HepG2 (cell line): ENCODE results near the gene RTKN2. TPM values are rescaled to one million over a fixed set of nuclear protein-coding genes. Genes with fewer than 3 reads are reported as not detected.

Source experiments
- CENPX ChIP-seq: sonication (generic); formaldehyde crosslinking; IDR thresholded peaks from 2 replicates; pipeline ENCODE4 v1.9.0; 2021; ENCODE audit warnings: mild to moderate bottlenecking, missing genetic modification reagents, moderate library complexity
- EP300 ChIP-seq, 3 experiments: sonication (generic) in 1 of 3; formaldehyde crosslinking in 1 of 3; IDR thresholded peaks; 2 replicates each; pipeline versions ENCODE4 v1.5.1 to v1.6.1; 2011 to 2020; ENCODE audit warnings: low read depth in 2 of 3, low read length in 2 of 3, borderline replicate concordance in 1 of 3, improper control_type of control experiment in 1 of 3, mild to moderate bottlenecking in 1 of 3, missing genetic modification reagents in 1 of 3, moderate library complexity in 1 of 3
- FOXA3 ChIP-seq: IDR thresholded peaks from 2 replicates; pipeline ENCODE4 v1.6.1; 2016; ENCODE audit warnings: missing genetic modification reagents, missing compliant biosample characterization
- NCOR1 ChIP-seq: fragments of 200-600 bp; sonication (generic); IDR thresholded peaks from 2 replicates; pipeline ENCODE4 v1.7.0; 2017; ENCODE audit warnings: antibody characterized with exemption, low read length, borderline replicate concordance
- REXO4 ChIP-seq: sonication (generic); formaldehyde crosslinking; IDR thresholded peaks from 2 replicates; pipeline ENCODE4 v1.8.0; 2022; ENCODE audit warnings: missing genetic modification reagents, mild to moderate bottlenecking, borderline replicate concordance
- RXRB ChIP-seq: IDR thresholded peaks from 2 replicates; pipeline ENCODE4 v1.6.1; 2016; ENCODE audit warnings: borderline replicate concordance, missing genetic modification reagents, missing compliant biosample characterization
- SAFB2 ChIP-seq: sonication (generic); formaldehyde crosslinking; IDR thresholded peaks from 2 replicates; pipeline ENCODE4 v1.5.1; 2020; ENCODE audit warnings: missing genetic modification reagents, low read depth, mild to moderate bottlenecking, borderline replicate concordance
- SALL1 ChIP-seq: sonication (generic); formaldehyde crosslinking; IDR thresholded peaks from 2 replicates; pipeline ENCODE4 v1.8.0; 2022; ENCODE audit warnings: mild to moderate bottlenecking, missing genetic modification reagents
- ZMAT3 ChIP-seq: sonication (generic); formaldehyde crosslinking; conservative IDR thresholded peaks from 2 replicates; pipeline ENCODE4 v1.7.0; 2021; ENCODE audit warnings: missing genetic modification reagents
- ZMYM3 ChIP-seq: sonication (generic); formaldehyde crosslinking; IDR thresholded peaks from 2 replicates; pipeline ENCODE4 v1.5.1; 2020; ENCODE audit warnings: mild to moderate bottlenecking, missing genetic modification reagents
- ZNF10 ChIP-seq: sonication (generic); formaldehyde crosslinking; IDR thresholded peaks from 2 replicates; pipeline ENCODE4 v1.4.0; 2020; ENCODE audit warnings: mild to moderate bottlenecking, low read depth, missing genetic modification reagents, borderline replicate concordance
- ZNF138 ChIP-seq: sonication (generic); formaldehyde crosslinking; IDR thresholded peaks from 2 replicates; pipeline ENCODE4 v1.5.0; 2020; ENCODE audit warnings: mild to moderate bottlenecking, low read depth, missing genetic modification reagents
- ZNF143 ChIP-seq: sonication (generic); formaldehyde crosslinking; IDR thresholded peaks from 2 replicates; pipeline ENCODE4 v1.4.0; 2020; ENCODE audit warnings: missing genetic modification reagents
- ZNF24 ChIP-seq: fragments of 450-650 bp; IDR thresholded peaks from 2 replicates; pipeline ENCODE4 v1.6.1; 2017; ENCODE audit warnings: antibody characterized with exemption, mild to moderate bottlenecking
- ZNF274 ChIP-seq: sonication (generic); formaldehyde crosslinking; IDR thresholded peaks from 2 replicates; pipeline ENCODE4 v1.5.1; 2020; ENCODE audit warnings: mild to moderate bottlenecking, missing genetic modification reagents
- ZNF329 ChIP-seq: sonication (generic); formaldehyde crosslinking; IDR thresholded peaks from 2 replicates; pipeline ENCODE4 v1.9.0; 2021; ENCODE audit warnings: low read depth, mild to moderate bottlenecking, missing genetic modification reagents
- polyA plus RNA-seq, 8 experiments: library from polyadenylated mRNA; depleted of rRNA in 3 of 8; stranded (reverse) in 7 of 8; unstranded in 1 of 8; fragments of >200 nt; fragmentation: Illumina TruSeq in 4 of 8; extraction: Trizol in 4 of 8; gene quantifications; 2 replicates each; pipeline versions ENCODE4 v1.2.1 to v1.2.3, GENCODE V29; 2011 to 2016; ENCODE audit warnings: low read depth in 4 of 8, missing spikeins in 1 of 8, mixed read lengths in 1 of 8; ENCODE audit not compliant: insufficient read depth in 1 of 8
- total RNA-seq, 5 experiments: library from RNA; depleted of rRNA; stranded (reverse); fragments of >200 nt; fragmentation: Illumina TruSeq; extraction: Trizol; gene quantifications; 2 replicates each; pipeline ENCODE4 v1.2.3, GENCODE V29; 2016; ENCODE audit warnings: low read depth in 1 of 5
- TF ChIP-seq, protein P1 (sequence below): sonication (generic); formaldehyde crosslinking; IDR thresholded peaks from 2 replicates; pipeline ENCODE4 v1.4.0; 2020; ENCODE audit warnings: missing genetic modification reagents
- TF ChIP-seq, protein P2 (sequence below), 2 experiments: fragments of 450-650 bp in 1 of 2; sonication (generic) in 1 of 2; formaldehyde crosslinking; IDR thresholded peaks; 2 replicates each; pipeline versions ENCODE4 v1.5.0 to v1.8.0; 2020 to 2022; ENCODE audit warnings: mild to moderate bottlenecking in 1 of 2, missing genetic modification reagents in 1 of 2
- TF ChIP-seq, protein P3 (sequence below): IDR thresholded peaks from 2 replicates; pipeline ENCODE4 v1.4.0; 2020; ENCODE audit warnings: mild to moderate bottlenecking, missing genetic modification reagents

Gene RTKN2
- total and polyA plus RNA-seq, 2 of the 13 experiments (the other 11 are each of a cell fraction or from before 2014, with no cell fraction given), result 2.2 to 7.0 TPM

DNA sequence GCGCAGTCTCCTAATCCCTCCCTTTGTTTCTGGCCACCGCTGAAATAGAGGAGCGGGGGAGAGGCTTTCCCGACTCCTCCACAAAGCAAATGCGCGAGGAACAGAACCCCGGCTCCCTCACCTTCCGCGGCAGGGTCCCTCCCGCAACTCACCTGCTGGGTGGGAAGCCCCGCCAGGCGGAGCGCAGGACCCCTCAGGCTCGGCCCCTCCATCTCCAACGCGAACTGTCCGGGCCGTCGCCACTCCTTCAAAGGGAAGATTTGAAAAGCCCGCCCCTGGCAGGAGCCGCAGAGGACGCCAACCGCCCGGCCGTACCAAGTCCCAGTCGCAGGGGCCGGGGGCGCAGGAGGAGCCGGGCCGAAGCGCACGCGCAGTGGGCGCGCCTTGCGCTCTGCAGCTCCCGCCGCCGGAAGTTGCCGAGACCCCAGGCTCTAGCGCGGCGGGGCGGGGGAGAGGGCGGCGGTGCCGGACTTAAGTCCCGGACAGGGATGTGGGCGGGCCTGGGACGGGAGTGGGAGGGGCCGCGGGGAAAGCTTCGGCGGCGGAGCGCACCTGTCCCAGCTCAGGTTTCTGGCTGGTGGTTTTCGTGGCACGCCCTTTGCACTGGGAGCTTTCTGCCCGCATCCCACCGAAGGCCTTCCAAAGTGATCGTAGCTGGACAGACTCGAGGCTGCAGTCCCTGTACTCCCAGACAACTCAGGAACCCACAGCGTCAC is at the start of gene RTKN2 (continued):
- TF ChIP-seq CENPX (CRISPR knock-in tag), result no peak
- no peak for TF ChIP-seq REXO4 (CRISPR knock-in tag)
- TF ChIP-seq ZNF329 (CRISPR knock-in tag), result no peak
- peak; percentile 78; the same call in 1 of the 2 replicates for TF ChIP-seq ZMAT3 (CRISPR knock-in tag)
- peak; percentile 14 for TF ChIP-seq RXRB (CRISPR knock-in tag)
- TF ChIP-seq SAFB2 (CRISPR knock-in tag), result peak; percentile 51; the same call in 1 of the 2 replicates
- no peak for TF ChIP-seq FOXA3
- TF ChIP-seq, protein P1, sequence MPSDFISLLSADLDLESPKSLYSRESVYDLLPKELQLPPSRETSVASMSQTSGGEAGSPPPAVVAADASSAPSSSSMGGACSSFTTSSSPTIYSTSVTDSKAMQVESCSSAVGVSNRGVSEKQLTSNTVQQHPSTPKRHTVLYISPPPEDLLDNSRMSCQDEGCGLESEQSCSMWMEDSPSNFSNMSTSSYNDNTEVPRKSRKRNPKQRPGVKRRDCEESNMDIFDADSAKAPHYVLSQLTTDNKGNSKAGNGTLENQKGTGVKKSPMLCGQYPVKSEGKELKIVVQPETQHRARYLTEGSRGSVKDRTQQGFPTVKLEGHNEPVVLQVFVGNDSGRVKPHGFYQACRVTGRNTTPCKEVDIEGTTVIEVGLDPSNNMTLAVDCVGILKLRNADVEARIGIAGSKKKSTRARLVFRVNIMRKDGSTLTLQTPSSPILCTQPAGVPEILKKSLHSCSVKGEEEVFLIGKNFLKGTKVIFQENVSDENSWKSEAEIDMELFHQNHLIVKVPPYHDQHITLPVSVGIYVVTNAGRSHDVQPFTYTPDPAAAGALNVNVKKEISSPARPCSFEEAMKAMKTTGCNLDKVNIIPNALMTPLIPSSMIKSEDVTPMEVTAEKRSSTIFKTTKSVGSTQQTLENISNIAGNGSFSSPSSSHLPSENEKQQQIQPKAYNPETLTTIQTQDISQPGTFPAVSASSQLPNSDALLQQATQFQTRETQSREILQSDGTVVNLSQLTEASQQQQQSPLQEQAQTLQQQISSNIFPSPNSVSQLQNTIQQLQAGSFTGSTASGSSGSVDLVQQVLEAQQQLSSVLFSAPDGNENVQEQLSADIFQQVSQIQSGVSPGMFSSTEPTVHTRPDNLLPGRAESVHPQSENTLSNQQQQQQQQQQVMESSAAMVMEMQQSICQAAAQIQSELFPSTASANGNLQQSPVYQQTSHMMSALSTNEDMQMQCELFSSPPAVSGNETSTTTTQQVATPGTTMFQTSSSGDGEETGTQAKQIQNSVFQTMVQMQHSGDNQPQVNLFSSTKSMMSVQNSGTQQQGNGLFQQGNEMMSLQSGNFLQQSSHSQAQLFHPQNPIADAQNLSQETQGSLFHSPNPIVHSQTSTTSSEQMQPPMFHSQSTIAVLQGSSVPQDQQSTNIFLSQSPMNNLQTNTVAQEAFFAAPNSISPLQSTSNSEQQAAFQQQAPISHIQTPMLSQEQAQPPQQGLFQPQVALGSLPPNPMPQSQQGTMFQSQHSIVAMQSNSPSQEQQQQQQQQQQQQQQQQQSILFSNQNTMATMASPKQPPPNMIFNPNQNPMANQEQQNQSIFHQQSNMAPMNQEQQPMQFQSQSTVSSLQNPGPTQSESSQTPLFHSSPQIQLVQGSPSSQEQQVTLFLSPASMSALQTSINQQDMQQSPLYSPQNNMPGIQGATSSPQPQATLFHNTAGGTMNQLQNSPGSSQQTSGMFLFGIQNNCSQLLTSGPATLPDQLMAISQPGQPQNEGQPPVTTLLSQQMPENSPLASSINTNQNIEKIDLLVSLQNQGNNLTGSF (CRISPR knock-in tag), result no peak
- TF ChIP-seq ZNF10, result no peak
- 0 out of 2 replicates have a peak, but pooled peaks have one; percentile 33 for TF ChIP-seq NCOR1
- peak; percentile 52; the same call in 1 of the 2 replicates for TF ChIP-seq ZNF274 (CRISPR knock-in tag)
- no peak for TF ChIP-seq ZMYM3
- peak; percentile 75 for TF ChIP-seq SALL1 (CRISPR knock-in tag)
- no peak for TF ChIP-seq ZNF138 (CRISPR knock-in tag)
- TF ChIP-seq ZNF143 (CRISPR knock-in tag), result 0 out of 2 replicates have a peak, but pooled peaks have one; percentile 32
- TF ChIP-seq EP300 (IDR thresholded peaks at IDR 0.05; ENCODE audit: low read depth in 2 of 2, low read length in 2 of 2), result no peak
- TF ChIP-seq EP300 (CRISPR knock-in tag; IDR thresholded peaks at IDR 0.05; ENCODE audit: borderline replicate concordance), result no peak
- no peak; the same call in 1 of the 2 replicates for TF ChIP-seq ZNF24
- TF ChIP-seq, protein P2, sequence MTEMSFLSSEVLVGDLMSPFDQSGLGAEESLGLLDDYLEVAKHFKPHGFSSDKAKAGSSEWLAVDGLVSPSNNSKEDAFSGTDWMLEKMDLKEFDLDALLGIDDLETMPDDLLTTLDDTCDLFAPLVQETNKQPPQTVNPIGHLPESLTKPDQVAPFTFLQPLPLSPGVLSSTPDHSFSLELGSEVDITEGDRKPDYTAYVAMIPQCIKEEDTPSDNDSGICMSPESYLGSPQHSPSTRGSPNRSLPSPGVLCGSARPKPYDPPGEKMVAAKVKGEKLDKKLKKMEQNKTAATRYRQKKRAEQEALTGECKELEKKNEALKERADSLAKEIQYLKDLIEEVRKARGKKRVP (CRISPR knock-in tag; IDR thresholded peaks at IDR 0.05), result no peak
- TF ChIP-seq, protein P3, sequence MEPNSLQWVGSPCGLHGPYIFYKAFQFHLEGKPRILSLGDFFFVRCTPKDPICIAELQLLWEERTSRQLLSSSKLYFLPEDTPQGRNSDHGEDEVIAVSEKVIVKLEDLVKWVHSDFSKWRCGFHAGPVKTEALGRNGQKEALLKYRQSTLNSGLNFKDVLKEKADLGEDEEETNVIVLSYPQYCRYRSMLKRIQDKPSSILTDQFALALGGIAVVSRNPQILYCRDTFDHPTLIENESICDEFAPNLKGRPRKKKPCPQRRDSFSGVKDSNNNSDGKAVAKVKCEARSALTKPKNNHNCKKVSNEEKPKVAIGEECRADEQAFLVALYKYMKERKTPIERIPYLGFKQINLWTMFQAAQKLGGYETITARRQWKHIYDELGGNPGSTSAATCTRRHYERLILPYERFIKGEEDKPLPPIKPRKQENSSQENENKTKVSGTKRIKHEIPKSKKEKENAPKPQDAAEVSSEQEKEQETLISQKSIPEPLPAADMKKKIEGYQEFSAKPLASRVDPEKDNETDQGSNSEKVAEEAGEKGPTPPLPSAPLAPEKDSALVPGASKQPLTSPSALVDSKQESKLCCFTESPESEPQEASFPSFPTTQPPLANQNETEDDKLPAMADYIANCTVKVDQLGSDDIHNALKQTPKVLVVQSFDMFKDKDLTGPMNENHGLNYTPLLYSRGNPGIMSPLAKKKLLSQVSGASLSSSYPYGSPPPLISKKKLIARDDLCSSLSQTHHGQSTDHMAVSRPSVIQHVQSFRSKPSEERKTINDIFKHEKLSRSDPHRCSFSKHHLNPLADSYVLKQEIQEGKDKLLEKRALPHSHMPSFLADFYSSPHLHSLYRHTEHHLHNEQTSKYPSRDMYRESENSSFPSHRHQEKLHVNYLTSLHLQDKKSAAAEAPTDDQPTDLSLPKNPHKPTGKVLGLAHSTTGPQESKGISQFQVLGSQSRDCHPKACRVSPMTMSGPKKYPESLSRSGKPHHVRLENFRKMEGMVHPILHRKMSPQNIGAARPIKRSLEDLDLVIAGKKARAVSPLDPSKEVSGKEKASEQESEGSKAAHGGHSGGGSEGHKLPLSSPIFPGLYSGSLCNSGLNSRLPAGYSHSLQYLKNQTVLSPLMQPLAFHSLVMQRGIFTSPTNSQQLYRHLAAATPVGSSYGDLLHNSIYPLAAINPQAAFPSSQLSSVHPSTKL, result peak; percentile 76; the same call in 1 of the 2 replicates
